Activated gamma-delta T cell treated with anti-CD3 and anti-CD28 coated beads, Interleukin-2, amount 50 U/mL, for 16 hours (primary cell): ENCODE measurements around the gene CDH15.
"Not testable (repeated sequence)": the region's sequence is repeated elsewhere in the genome, so short reads cannot be mapped to it uniquely, and the experiment has no call there.

Source experiments
- DNase-seq: peaks from one replicate; pipeline ENCODE4 v3.0.0-alpha.2; 2020; ENCODE audit warnings: low read depth

Gene CDH15

DNA sequence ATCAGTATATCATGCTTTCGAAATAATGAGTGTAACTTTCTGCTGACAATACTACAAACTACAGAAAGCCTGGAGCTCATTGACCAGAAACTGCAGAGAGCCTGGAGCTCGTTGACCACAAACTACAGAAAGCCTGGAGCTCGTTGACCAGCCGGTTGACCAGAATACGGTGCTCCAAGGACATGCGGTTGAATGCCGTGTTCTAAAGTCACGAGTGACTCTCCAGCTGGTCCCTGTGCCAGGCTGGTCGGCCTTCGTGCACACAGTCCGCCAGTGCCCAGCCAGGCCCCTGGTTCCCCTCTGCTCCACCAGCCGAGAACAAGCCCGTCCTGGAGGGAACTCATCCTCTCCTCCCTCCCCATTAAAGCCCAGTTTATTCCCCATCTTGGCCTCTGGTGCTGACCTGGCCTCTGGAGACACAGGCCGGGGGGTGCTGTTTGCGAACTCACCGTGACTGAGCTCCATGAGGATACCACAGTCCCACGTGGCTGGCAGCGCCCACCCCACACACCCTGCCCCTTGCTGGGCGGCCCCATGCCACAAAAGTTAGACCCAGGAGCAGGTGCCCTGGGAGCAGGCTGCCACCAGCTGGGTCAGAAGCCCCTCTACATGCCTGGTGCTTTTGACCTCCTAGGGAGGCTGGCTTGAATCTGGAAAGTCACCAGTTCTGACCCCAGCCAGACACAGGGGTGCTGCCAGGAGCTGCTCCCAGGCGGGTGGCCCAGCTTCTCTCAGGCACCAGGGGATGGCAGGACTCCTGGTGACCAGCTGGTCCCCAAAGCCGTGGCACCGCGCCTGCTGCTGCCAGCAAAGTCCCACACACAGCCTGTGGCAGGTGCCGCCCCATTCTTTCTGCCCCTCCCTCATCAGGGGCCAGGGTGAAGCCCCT lies 15.5 kb upstream of the CDH15 start:
- no peak for DNase-seq

DNA sequence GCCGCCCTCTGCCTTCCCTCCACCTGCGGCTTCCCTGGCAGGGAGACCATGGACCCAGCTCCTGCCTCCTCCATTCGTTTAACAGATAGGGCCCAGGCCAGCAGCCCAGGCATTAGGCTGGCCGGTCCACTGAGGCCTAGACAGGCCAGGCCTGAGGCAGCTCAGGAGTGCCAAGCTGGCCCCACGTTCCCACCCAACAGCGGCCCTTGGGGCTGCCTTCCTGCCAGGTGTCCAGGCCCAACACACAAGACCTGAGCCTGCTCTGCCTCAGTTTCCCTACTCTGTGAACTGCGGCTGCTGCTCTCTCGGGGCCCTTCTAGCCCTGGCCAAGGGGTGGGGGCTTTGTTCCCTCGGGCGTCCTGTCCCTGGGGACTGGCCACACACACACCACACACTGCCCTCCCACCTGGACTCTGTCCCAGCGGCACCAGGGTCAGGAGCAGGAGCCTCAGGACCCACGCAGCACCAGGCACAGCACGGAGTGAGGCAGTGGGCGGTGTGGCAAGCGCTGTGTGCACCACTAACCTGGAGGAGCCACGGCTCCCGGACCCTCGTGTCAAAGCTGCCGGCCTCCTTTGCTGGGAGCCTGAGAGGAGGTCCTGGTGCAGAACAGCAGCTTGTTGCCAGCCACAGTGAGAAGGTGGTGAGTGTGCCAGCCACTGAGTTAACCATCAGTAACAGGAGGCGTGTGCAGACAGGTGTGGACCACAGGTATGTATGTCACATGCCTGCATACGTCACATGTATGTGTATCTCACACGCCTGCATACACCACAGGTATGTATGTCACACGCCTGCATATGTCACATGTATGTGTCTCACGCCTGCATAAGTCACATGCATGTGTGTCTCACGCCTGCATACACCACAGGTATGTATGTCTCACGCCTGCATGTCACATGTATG lies 14.6 kb upstream of the CDH15 start:
- no peak for DNase-seq

DNA sequence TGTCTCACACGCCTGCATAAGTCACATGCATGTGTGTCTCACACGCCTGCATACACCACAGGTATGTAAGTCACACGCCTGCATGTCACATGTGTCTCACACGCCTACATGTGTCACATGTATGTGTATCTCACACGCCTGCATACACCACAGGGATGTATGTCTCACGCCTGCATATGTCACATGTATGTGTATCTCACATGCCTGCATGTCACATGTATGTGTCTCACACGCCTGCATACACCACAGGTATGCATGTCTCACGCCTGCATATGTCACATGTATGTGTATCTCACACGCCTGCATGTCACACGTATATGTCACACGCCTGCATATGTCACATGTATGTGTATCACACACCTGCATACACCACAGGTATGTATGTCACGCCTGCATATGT lies 13.8 kb upstream of the CDH15 start:
- DNase-seq = no peak

DNA sequence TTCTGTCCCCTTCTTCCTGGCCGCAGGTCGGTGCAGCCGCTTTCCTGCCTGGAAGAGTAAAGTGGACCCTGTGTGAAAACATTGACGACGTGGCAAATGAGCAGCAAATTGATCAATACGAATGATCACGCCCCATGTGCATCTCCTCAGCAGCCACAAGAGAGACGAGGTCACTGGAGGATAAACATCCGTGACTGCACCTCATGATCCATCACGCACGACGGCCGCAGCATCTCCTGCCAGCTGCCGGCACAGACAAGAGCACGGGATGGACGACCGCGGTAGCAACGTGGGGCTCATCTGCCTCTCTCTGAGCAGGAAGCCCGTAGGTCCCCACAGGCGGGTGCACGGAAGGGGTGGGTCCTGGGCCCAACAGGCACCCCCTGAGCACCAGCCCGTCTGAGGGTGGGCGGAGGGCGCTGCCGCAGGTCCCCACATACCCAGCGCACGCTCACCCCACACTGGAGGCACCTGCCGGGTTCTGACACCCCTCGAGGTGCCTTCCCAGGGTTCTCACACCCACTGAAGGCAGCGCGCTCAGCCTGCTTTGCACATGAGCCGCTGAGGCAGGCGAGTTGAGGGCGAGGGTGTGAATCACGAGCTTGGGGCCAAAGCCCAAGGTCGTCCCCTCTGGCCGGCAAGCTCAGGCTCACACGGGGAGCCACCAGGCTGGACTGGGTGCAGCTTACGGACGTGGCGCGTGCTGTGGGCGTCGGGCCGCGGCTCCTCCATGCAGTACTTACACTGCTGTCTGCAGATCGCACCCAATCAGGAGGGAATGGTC lies 12.3 kb upstream of the CDH15 start:
- no peak for DNase-seq

DNA sequence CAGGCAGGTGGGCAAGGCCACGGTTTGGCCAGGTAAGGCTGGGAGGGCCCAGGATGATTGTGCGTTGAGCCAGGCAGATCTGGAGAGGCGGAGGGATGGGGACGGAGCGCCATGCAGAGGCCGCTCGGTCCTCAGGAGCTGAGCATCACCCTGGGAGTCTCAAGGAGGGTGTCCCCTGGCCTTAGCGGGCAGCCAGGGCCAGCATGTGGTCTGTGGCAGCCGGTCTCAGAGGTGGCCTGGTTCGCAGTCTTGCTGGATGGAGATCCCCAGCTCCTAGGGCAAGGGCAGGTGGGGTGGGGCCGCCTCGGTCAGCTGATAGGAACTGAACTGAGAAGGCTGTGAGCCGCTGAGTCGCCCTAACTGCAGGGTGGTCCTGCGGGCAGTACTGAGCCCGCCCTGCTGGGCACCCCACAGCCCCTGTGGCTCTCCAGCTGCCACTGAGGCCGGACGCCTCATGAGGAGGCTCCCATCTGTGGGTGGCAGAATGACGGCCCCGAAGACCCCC lies 11.6 kb upstream of the CDH15 start:
- no peak for DNase-seq

DNA sequence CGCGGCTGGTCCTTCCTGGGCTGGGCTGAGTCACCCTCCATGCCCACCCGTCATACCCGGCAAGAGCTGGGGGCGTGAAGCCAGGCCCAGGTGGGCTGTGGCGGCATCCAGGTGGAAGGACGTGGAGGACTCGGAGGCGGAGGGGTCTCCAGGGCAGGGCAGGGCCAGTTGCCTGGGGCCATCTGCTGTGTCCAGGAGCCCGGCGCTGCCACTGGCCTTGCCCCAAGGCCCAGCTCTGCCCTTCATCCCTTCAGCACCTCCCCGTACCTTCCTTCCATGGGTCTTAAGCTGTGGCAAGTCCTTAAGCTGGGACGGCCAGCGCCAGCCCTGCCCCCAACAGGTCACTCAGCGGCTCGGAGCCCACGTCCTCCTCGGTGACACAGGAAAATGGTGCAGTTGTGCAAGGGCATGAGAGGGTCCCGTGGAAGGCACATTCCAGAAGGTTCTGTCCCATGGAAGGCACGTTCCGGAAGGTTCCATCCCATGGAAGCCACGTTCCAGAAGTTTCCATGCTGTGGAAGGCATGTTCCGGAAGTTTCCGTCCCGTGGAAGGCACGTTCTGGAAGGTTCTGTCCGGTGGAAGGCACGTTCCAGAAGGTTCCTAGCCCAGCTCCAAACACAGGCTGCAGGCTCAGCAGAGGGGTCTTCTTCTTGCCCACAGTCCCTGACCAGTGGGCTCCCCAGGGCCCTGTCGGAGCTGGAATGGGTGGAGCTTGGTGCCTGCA lies 10.4 kb upstream of the CDH15 start:
- DNase-seq = no peak

DNA sequence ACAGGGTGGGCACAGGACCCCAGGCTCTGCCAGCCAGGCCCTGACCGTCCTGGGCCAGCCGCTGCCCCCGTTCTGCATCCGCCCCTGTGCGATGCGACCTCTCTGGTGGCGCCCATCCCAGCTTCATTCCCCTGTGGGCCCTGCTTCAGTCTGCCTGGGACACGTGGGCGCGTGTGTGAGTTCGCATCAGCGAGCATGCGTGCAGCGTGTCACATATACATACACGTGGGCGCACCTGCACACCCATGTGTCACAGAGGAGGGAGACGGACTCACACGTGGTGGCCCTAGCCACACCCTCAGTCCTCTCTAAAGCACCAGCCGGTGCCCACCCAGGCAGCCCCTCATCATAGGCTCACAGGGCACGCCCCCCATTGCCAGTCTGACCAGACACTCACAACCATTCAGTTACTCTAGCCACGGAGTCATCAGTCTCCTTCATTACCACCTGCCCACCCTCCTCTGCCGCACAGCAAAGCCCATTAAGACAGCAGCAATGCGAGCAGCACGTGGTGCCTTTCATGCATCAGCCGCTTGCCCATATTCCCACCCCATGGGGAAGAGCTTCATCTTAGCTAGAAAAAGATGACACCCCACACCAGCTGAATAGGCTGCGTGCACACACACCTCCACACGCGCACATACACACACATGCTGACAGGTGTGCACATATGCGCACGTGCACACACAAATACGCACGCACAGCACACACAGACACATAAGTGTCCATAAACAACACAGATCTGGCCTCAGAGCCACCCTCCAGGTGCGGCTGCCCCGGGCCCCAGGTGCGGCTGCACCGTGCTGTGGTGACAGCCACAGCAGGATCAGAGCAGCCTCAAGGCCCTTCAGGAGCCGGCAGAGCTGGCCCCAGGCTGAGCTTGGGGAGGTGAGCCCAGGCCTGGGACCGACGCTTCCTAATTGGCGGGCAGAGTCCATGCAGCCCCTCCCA lies 9.5 kb upstream of the CDH15 start:
- DNase-seq = no peak

DNA sequence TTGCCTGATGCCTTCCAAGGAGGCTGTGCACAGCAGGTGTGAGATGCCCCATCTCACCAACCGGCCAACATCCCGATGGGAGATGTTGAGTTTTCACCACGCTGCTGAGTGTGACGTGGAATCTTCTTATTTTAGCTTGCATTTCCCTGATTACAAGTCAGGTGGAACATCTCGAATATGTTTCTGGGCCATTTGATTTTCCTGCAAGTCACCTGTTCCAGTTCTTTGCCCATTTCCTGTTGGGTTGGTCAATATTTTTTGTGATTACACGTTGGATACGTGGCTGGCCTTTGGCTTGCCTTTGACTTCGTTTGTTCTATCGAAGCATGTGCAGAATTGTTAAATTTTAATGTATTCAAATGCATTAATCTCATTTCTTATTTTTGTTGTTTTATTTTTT lies 8.3 kb upstream of the CDH15 start:
- no peak for DNase-seq

DNA sequence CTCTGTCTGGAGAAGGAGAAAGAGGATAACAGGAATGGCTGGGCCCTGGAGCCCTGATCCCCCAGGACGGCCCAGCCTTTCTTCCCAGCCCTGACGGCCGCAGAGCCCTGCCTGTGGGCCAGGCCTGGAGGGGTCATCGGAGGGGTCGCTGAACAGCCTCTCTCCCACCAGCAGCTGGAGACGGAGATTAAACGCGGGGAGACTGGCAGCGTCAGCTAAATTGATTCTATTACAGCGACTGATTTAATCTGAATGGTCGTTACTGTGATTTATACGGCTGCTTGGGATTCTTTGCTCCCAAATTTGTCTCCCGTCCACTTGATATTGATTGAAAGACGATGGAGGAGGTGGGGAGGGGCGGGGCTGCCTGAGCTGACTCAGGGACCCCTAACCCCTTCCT lies 7.1 kb upstream of the CDH15 start:
- no peak for DNase-seq

DNA sequence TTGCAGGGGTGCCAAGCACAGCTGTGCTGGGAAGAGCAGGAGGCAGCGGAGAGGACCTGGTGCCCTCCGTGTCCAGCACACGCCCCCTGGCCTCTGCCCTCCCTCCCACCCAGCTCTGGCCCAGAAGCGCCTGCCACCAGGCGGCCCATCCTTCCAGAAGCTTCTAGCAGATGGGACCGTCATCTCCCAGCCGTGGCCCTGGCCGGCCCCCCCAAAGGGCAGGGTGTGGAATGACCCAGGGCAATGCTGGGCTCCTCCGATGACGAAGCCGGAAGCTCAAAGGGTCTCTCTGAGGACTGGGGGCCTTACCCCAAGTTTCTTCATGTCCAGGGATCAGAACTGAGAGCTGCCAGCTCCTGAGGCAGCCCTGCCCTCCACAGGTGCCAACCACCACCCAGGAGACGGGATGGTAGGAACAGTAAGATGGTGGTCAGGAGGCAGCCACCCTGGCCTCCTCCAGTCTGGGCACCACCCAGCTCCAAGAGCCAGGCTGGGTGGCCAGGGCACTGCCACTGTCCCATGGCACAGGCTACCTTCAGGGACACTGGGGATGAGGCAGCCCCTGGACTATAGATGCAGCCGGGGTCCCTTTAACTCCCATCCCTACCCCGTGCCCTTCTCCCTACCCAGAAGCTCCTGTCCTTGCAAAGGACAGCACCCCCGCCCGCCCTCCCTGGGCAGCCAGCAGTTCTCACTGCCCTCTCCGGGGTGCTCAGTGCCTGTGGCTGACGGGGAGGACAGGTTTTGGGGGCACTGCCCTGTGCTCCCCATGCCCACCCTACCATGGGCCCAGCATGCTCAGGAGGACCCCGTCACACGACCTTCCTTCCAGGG lies 6.5 kb upstream of the CDH15 start:
- no peak for DNase-seq

DNA sequence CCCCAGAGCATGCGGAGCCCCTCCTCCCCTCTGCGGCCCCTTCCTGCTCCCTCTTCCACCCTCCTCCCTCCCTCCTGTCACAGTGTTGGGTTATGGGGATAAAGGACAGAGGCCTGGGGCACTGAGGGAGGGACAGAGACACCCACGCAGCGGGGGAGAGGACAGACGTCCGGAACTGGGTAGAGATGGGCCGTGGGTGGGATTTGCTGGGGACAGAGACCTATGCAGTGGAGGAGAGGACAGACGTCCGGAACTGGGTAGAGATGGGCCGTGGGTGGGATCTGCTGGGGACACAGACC lies 5.9 kb upstream of the CDH15 start:
- DNase-seq = not testable (repeated sequence)

DNA sequence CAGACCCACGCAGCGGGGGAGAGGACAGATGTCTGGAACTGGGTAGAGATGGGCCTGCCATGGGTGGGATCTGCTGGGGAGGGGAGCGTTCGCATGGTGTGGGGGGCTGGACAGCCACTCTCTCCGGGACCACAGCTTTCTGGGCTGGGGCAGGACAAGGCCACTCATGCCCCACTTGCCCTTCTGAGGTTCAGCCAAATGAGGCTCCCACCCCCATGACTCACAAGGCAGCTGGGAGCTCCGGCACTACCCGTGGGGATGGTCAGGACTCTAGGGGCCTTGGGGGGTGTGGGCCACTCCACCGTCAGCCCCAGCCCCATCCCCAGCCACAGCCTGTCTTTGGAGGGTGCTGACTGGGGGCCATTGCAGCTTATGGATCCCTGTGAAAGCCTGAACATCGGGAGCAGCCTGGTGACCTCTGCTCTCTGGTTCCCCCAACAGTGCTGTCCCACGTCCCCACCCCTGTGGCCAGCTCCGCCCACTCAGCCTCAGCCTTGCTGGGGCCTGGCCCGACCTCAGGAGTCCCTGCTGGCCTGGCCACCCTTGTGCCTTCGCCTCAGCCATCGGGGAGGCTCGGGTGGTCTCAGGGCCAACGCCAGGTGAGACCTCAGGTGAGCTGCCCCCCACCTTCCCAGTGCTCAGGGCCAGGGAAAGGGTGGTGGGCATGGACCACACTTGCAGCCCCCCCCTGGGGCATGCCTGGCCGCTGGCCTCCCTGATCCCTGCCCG lies 4.7 kb upstream of the CDH15 start:
- no peak for DNase-seq

DNA sequence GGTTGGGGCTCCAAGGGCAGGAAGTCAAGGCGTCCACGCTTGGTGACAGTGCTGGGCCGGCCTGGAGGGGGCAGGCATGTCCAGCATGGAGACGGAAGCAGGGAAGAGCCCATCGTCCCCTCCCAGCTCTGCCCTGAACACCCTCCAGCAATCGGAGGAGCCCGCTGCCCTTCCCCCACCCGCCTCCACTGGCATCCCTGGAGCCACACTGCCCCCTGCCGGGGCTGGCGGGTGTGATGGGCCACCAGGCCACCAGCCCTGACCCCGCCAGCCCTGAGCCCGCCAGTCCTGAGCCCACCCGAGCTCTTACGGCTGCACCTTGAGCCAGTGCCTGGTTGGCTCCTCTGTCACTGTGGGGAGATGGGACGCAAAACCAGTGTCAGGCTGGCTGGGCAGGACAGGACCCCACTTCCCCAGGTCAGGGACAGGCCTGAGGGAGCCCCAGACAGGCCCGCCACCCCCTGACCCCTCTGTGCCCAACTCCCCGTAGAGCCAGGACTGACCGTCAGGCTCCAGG lies 4.1 kb upstream of the CDH15 start:
- DNase-seq = peak; percentile 75

DNA sequence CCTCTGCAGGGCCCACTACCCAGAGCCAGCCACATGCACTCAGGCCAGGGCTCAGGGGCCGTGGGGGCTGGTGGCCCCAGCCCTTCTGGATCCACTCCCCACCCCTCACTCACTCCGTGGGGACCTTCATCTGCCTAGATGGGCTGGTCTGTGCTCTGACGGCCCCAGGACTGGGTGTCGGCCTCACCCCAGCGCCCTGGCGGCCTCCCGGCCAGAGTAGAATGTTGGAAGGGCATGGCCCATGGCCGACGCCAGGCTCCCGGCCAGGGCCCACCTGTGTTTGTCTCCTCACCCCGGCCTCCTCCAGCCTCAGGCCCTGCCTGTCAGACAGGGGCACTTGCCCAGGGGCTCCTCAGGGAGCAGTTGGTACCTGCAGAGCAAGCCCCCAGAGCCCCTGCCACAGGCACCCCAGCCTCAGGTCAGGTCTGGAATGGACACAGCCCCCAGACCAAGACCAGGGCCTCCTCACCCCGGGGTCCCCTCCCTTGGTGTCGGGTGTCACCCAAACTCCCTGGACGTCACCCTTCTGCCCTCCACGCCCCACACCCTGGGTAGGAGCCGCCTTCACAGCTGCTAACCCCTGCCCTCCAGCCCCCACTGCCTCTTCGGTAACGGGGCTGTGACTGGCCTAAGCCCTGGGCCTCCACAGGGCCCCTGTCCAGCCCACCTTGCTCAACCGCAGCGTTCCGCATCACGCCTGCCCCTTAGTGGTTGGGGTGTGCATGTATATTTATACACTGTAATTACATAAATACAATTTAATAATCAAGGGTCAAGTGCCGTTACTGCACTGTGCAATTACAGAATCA lies 3.0 kb upstream of the CDH15 start:
- no peak for DNase-seq

DNA sequence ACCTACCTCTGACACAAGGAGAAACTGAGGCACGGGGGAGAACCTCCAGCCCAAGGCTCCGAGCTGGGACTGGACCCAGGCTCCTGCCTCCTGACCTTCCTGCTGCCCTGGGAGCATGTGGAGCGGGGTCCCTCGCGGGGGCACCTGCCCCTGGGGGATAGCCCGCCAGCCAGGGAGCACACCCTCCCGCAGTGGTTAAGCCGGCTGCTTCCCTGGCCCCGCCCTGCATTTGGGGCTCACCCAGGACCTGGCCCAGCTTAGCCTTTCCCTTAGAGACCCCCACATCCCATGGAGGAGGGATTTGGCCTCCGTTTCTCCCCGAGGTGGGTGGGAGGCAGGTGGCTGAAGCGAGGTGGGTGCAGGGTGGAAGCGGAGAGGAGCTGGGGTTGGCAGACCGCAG lies 1.8 kb upstream of the CDH15 start:
- no peak for DNase-seq

DNA sequence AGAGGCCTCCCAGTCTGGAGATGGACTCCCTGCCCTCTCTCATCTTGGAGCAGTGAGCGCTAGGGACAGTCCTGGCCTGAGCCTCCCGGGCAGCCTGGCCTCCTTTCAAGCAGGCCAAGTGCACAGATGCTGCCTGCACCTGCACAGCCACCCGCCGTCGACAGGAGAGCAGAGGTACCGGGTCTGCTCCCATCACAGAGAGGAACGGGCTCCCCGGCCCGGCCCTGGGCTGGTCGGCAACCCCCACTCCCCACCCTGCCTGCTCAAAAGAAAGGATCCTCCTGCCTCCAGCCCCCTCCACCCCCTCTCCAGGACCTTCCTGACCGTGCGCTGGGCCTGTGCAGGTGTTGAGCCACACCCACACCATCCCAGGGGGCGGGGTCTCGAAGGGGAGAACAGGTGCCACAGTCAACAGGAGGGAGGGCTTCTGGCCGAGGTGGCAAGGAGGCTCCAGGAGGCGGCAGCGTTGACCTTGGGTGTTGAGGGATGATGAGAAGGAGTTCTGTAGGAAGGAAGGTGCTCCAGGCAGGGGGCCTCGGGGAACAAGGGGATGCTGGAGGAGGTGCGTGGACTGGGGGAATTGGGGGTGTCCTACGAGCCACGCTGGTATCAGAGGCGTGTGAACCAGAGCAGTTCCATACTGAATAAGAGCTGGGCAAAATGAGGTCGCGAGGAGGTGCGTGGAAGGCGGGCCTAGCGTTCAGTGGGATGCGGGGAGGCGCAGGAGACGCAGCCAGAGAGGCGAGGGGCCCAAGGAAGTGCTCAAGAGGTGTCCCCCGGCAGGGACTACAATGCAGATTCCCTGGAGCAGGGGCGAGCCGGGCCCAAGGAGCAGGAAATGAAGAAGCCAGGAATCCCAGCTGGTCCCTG lies 967 bp upstream of the CDH15 start:
- no peak for DNase-seq

DNA sequence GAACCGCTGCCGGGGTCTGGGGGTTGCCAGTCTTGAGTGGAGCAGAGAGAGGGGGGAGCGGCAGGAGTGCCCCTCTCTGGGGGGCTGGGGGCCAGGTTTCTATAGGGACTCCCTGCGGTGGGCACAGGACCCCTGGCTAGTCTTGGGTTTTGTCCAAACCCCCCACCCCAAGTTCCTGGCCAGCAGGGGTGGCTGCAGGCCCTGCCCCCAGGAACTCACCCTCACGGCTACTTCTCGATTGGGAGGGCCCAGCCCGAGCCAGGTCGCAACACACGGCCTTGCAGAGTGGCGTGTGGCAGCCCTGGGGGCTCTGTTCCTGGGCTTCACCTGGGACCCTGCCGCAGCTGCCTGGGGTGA lies 601 bp downstream of the CDH15 start:
- no peak for DNase-seq
